Activated CD4-positive, alpha-beta T cell treated with anti-CD3 and anti-CD28 coated beads, Interleukin-2, amount 10 ng/mL, durations not matched to agents 7 days and 5 days (primary cell): ENCODE measurements around the gene ZNF749. TPM values are rescaled to one million over a fixed set of nuclear protein-coding genes. Genes with fewer than 3 reads are reported as not detected.
"Not testable (repeated sequence)": the region's sequence is repeated elsewhere in the genome, so short reads cannot be mapped to it uniquely, and the experiment has no call there.

ENCODE experiments used
- CTCF ChIA-PET: fragments of 350-600 bp; sonication (Branson Sonifier 250); formaldehyde crosslinking; loops from one replicate; lab custom pipeline; 2021; ENCODE audit warnings: antibody characterized with exemption; lab: Charles Lee
- POLR2A ChIA-PET: fragments of 350-600 bp; sonication (Branson Sonifier 250); formaldehyde crosslinking; loops from one replicate; lab custom pipeline; 2021; ENCODE audit warnings: antibody characterized with exemption; lab: Charles Lee
- DNase-seq: peaks from one replicate; pipeline ENCODE4 v3.0.0-alpha.2; 2020
- H3K27ac Mint-ChIP-seq: one replicate; pipeline ENCODE4 v1.8.0; 2021; ENCODE audit warnings: mild to moderate bottlenecking, moderate library complexity, mixed read lengths
- H3K27me3 Mint-ChIP-seq: one replicate; pipeline ENCODE4 v1.8.0; 2021; ENCODE audit warnings: mixed read lengths
- H3K36me3 Mint-ChIP-seq: one replicate; pipeline ENCODE4 v1.8.0; 2021; ENCODE audit warnings: low read depth, mixed read lengths
- H3K4me1 Mint-ChIP-seq: one replicate; pipeline ENCODE4 v1.8.0; 2021; ENCODE audit warnings: mixed read lengths
- H3K4me3 Mint-ChIP-seq: one replicate; pipeline ENCODE4 v1.8.0; 2021; ENCODE audit warnings: mild to moderate bottlenecking, moderate library complexity, mixed read lengths
- H3K9me3 Mint-ChIP-seq: one replicate; pipeline ENCODE4 v1.8.0; 2021; ENCODE audit warnings: mixed read lengths
- total RNA-seq, 2 experiments: library from RNA; stranded (reverse); gene quantifications; one replicate each; pipeline ENCODE4 v1.2.3, GENCODE V29; 2021

The ZNF749 gene
- total RNA-seq, 2 experiments from 2014 or later: 11.2 to 12.5 TPM

- H3K4me1 Mint-ChIP-seq: peaks cover 16% of the 10 kb centered on the region
- POLR2A ChIA-PET, H3K27me3 Mint-ChIP-seq, CTCF ChIA-PET: not testable (repeated sequence)
- H3K9me3 Mint-ChIP-seq: peaks cover 45% of the 10 kb centered on the region
- H3K36me3 Mint-ChIP-seq: peaks cover 50% of the 10 kb centered on the region
- peak within 1 kb of the TSS; percentile 55 for H3K4me3 Mint-ChIP-seq
- peak within 1 kb of the TSS; percentile 75 for H3K27ac Mint-ChIP-seq
- peak; percentile 96 for DNase-seq
These were observed 52.6 kb downstream of the ZNF749 start, which contains the start of gene ZNF419 for GRCh38 chr19:57487477-57488298. TSS of gene ZNF419 (plus strand) at chr19:57487750. CDS start at chr19:57487951, 201 bp downstream.

GRCh38 chr19:57488299-57488644 is 53.1 kb downstream of the ZNF749 start:
- H3K36me3 Mint-ChIP-seq: peaks cover 56% of the 10 kb centered on the region
- peak overlapping the region; percentile 55 for H3K4me3 Mint-ChIP-seq
- CTCF ChIA-PET, H3K27me3 Mint-ChIP-seq, POLR2A ChIA-PET, DNase-seq: not testable (repeated sequence)
- H3K9me3 Mint-ChIP-seq: peaks cover 49% of the 10 kb centered on the region
- H3K4me1 Mint-ChIP-seq: peaks cover 16% of the 10 kb centered on the region
- peak overlapping the region; percentile 6 for H3K27ac Mint-ChIP-seq

Other genes starting within 250 kb of the ZNF749 start
- 10 to 100 TPM; 30.9 to 37.4 TPM for gene ZNF264, start 243.8 kb upstream of the ZNF749 start, total RNA-seq
- gene AURKC, start 204.3 kb upstream of the ZNF749 start, total RNA-seq: 1 to 10 TPM in 1 of 2 experiments, under 1 TPM in 1; 0.81 to 1.9 TPM
- 10 to 100 TPM; 10.9 to 11.2 TPM for gene ZNF805, start 194.7 kb upstream of the ZNF749 start, total RNA-seq
- gene ZNF460, start 154.8 kb upstream of the ZNF749 start, total RNA-seq: 10 to 100 TPM; 41.3 to 45.0 TPM
- gene ZNF543, start 114.9 kb upstream of the ZNF749 start, total RNA-seq: 1 to 10 TPM; 8.7 to 9.1 TPM
- gene ZNF304, start 84.1 kb upstream of the ZNF749 start, total RNA-seq: 1 to 10 TPM; 9.0 TPM
- gene TRAPPC2B, start 71.8 kb upstream of the ZNF749 start, total RNA-seq: 10 to 100 TPM in 1 of 2 experiments, 1 to 10 TPM in 1; 9.0 to 10.3 TPM
- 1 to 10 TPM; 4.6 TPM for gene ZNF547, start 71.8 kb upstream of the ZNF749 start, total RNA-seq
- 10 to 100 TPM; 29.1 to 31.8 TPM for gene ZNF548, start 45.5 kb upstream of the ZNF749 start, total RNA-seq
- 10 to 100 TPM; 14.3 to 15.7 TPM for gene ZNF17, start 24.2 kb upstream of the ZNF749 start, total RNA-seq
- under 1 TPM; 0.15 to 0.21 TPM for gene VN1R1, start 21.8 kb downstream of the ZNF749 start, total RNA-seq
- 1 to 10 TPM; 9.0 to 9.2 TPM for gene ZNF772, start 42.2 kb downstream of the ZNF749 start, total RNA-seq
- 10 to 100 TPM in 1 of 2 experiments, 1 to 10 TPM in 1; 9.8 to 11.4 TPM for gene ZNF419, start 52.4 kb downstream of the ZNF749 start, total RNA-seq
- 10 to 100 TPM; 10.6 to 11.0 TPM for gene ZNF773, start 64.6 kb downstream of the ZNF749 start, total RNA-seq
- 1 to 10 TPM; 9.0 to 9.1 TPM for gene ZNF549, start 92.0 kb downstream of the ZNF749 start, total RNA-seq
- gene ZNF550, start 124.5 kb downstream of the ZNF749 start, total RNA-seq: 10 to 100 TPM; 12.6 to 16.0 TPM
- 1 to 10 TPM; 7.2 to 7.8 TPM for gene ZNF416, start 143.6 kb downstream of the ZNF749 start, total RNA-seq
- gene ZIK1, start 148.8 kb downstream of the ZNF749 start, total RNA-seq: 1 to 10 TPM; 8.2 to 8.4 TPM
- 10 to 100 TPM; 10.3 to 12.1 TPM for gene ZNF530, start 164.6 kb downstream of the ZNF749 start, total RNA-seq
- 10 to 100 TPM; 13.7 to 15.4 TPM for gene ZNF134, start 178.9 kb downstream of the ZNF749 start, total RNA-seq
- gene ZNF211, start 197.8 kb downstream of the ZNF749 start, total RNA-seq: 10 to 100 TPM; 16.5 to 17.9 TPM
- gene ZSCAN4, start 233.6 kb downstream of the ZNF749 start, total RNA-seq: not detected
- 10 to 100 TPM; 13.4 to 16.2 TPM for gene ZNF551, start 246.7 kb downstream of the ZNF749 start, total RNA-seq